Endothelial cell of umbilical vein (primary cell): Measurements from ENCODE around the gene S100A5. TPM values are rescaled to one million over a fixed set of nuclear protein-coding genes. Genes with fewer than 3 reads are reported as not detected.
"Not testable (repeated sequence)": the region's sequence is repeated elsewhere in the genome, so short reads cannot be mapped to it uniquely, and the experiment has no call there.

Experiments
- BruUV-seq: library from RNA; stranded (reverse); fragments of 400-500 nt; replicated peaks from 2 replicates; lab custom pipeline; 2021; lab: Mats Ljungman, UMichigan
- CTCF ChIA-PET: fragments of 300-600, 350-600 bp; sonication (Branson Sonifier 250); formaldehyde crosslinking; loops from one replicate; lab custom pipeline; 2021; ENCODE audit warnings: antibody characterized with exemption, inconsistent platforms; lab: Charles Lee
- POLR2A ChIA-PET: fragments of 300-600, 350-600 bp; sonication (Branson Sonifier 250); formaldehyde crosslinking; loops from one replicate; lab custom pipeline; 2021; ENCODE audit warnings: antibody characterized with exemption, inconsistent platforms; lab: Charles Lee
- DNase-seq: peaks from one replicate; pipeline ENCODE4 v3.0.0-alpha.2; 2011; ENCODE audit warnings: low read depth, low spot score
- FAIRE-seq: peaks from 2 replicates; lab custom pipeline; 2011; peaks lifted over from hg19 to GRCh38; lab: Jason Lieb, UNC
- H2AFZ ChIP-seq: 2 replicates; pipeline ENCODE4 v1.6.0; 2012; ENCODE audit warnings: low read depth, low read length, control low read depth, inconsistent platforms
- H3K27ac ChIP-seq: 2 replicates; pipeline ENCODE4 v1.5.1; 2011; ENCODE audit warnings: low read depth, mild to moderate bottlenecking, control low read depth, low read length, moderate library complexity; ENCODE audit not compliant: insufficient read depth
- H3K27me3 ChIP-seq, 2 experiments: 2 replicates each; pipeline versions ENCODE4 v1.6.0 to v1.6.1; 2011; ENCODE audit warnings: low read length in 2 of 2, mixed read lengths in 1 of 2; ENCODE audit not compliant: control insufficient read depth in 2 of 2, insufficient read depth in 2 of 2
- H3K36me3 ChIP-seq, 2 experiments: 2 replicates in 1 of 2; 3 replicates in 1 of 2; pipeline ENCODE4 v1.5.1; 2011; ENCODE audit warnings: low read length in 2 of 2, mild to moderate bottlenecking in 1 of 2, moderate library complexity in 1 of 2; ENCODE audit not compliant: control insufficient read depth in 2 of 2, insufficient read depth in 2 of 2; ENCODE audit errors: extremely low read depth in 1 of 2
- H3K4me1 ChIP-seq: 3 replicates; pipeline ENCODE4 v1.5.1; 2011; ENCODE audit warnings: mild to moderate bottlenecking, low read length; ENCODE audit not compliant: control insufficient read depth, insufficient read depth; ENCODE audit errors: extremely low read depth
- H3K4me2 ChIP-seq: 2 replicates; pipeline ENCODE4 v1.6.1; 2011; ENCODE audit warnings: low read length, control low read depth, mixed read lengths; ENCODE audit not compliant: insufficient read depth
- H3K4me3 ChIP-seq, 3 experiments: fragments of 200-600 bp in 1 of 3; sonication (generic), shearing (Covaris generic) in 1 of 3; replicated peaks in 1 of 3; 2 replicates each; pipeline ENCODE4 v1.5.1; 2011 to 2016; ENCODE audit warnings: control low read depth in 3 of 3, low read length in 3 of 3, mild to moderate bottlenecking in 2 of 3, inconsistent platforms in 1 of 3, low read depth in 1 of 3, moderate library complexity in 1 of 3; ENCODE audit not compliant: insufficient read depth in 1 of 3
- H3K79me2 ChIP-seq: 2 replicates; pipeline ENCODE4 v1.6.0; 2012; ENCODE audit warnings: low read length, inconsistent platforms; ENCODE audit not compliant: control insufficient read depth, insufficient read depth
- H3K9ac ChIP-seq: replicated peaks from 2 replicates; pipeline ENCODE3; 2011; ENCODE audit warnings: low read length, control low read depth; ENCODE audit not compliant: insufficient read depth; ENCODE audit errors: extremely low read depth
- H3K9me1 ChIP-seq: replicated peaks from 3 replicates; pipeline ENCODE4 v1.6.0; 2011; ENCODE audit warnings: mild to moderate bottlenecking, low read length; ENCODE audit not compliant: control insufficient read depth, insufficient read depth; ENCODE audit errors: extremely low read depth
- H3K9me3 ChIP-seq: replicated peaks from 2 replicates; pipeline ENCODE4 v1.5.1; 2012; ENCODE audit warnings: low read length, inconsistent platforms; ENCODE audit not compliant: control insufficient read depth, insufficient read depth
- H4K20me1 ChIP-seq: replicated peaks from 2 replicates; pipeline ENCODE3; 2011; ENCODE audit warnings: mild to moderate bottlenecking, low read length; ENCODE audit not compliant: control insufficient read depth, insufficient read depth; ENCODE audit errors: extremely low read depth
- EZH2 ChIP-seq: IDR thresholded peaks from 2 replicates; pipeline ENCODE4 v1.6.1; 2012; ENCODE audit warnings: borderline replicate concordance, low read depth, mild to moderate bottlenecking, moderate library complexity, low read length, inconsistent platforms; ENCODE audit not compliant: severe bottlenecking
- FOS ChIP-seq: IDR thresholded peaks from 2 replicates; pipeline ENCODE4 v1.6.1; 2011; ENCODE audit warnings: mild to moderate bottlenecking, low read length, moderate library complexity, borderline replicate concordance; ENCODE audit not compliant: insufficient read depth
- GATA2 ChIP-seq: IDR thresholded peaks from 2 replicates; pipeline ENCODE4 v1.7.0; 2011; ENCODE audit warnings: low read depth, mild to moderate bottlenecking, moderate library complexity, mixed read lengths, low read length; ENCODE audit not compliant: insufficient read length, insufficient read depth
- JUN ChIP-seq: IDR thresholded peaks from 2 replicates; pipeline ENCODE4 v1.6.1; 2011; ENCODE audit warnings: borderline replicate concordance, low read depth; ENCODE audit not compliant: insufficient read length, insufficient read depth
- MAX ChIP-seq: IDR thresholded peaks from 2 replicates; pipeline ENCODE4 v1.6.1; 2011; ENCODE audit not compliant: insufficient read depth, insufficient read length
- MYC ChIP-seq: IDR thresholded peaks from one replicate; pipeline ENCODE4 v1.6.1; 2011; ENCODE audit warnings: mild to moderate bottlenecking, low read depth, low read length
- POLR2A ChIP-seq: IDR thresholded peaks from 2 replicates; pipeline ENCODE4 v1.6.1; 2012; ENCODE audit warnings: low read depth, mild to moderate bottlenecking, control low read depth, low read length
- POLR2AphosphoS5 ChIP-seq: IDR thresholded peaks from 2 replicates; pipeline ENCODE4 v1.6.1; 2012; ENCODE audit warnings: low read depth, mild to moderate bottlenecking, control low read depth, low read length, moderate library complexity; ENCODE audit not compliant: insufficient read depth
- dilution Hi-C: fragments of 300-500 bp; cut with MboI; formaldehyde crosslinking; loops from one replicate; pipeline ENCODE4 v1.15.0; 2019; ENCODE audit warnings: low sequenced_read_pairs; ENCODE audit not compliant: extremely low pct_ligation_motif_present
- intact Hi-C: fragments of 100-400 bp; cut with micrococcal nuclease; formaldehyde crosslinking; loops from one replicate; pipeline ENCODE4 v1.10.0; 2022
- polyA plus RNA-seq, 4 experiments: library from polyadenylated mRNA; depleted of rRNA in 3 of 4; stranded (reverse) in 3 of 4; unstranded in 1 of 4; fragments of >200 nt; gene quantifications; 2 replicates each; pipeline versions ENCODE4 v1.2.1 to v1.2.3, GENCODE V29; 2011 to 2012; ENCODE audit warnings: missing spikeins in 1 of 4
- total RNA-seq: library from RNA; stranded (reverse); gene quantifications from 2 replicates; pipeline ENCODE4 v1.2.3, GENCODE V29; 2021
- TF ChIP-seq, protein P1 (sequence below), 2 donors: IDR thresholded peaks; 1 replicate in 1 of 2; 2 replicates in 1 of 2; pipeline ENCODE4 v1.5.1; 2011; ENCODE audit warnings: low read length in 2 of 2, mild to moderate bottlenecking in 2 of 2, moderate library complexity in 2 of 2, control low read depth in 1 of 2, inconsistent platforms in 1 of 2, low read depth in 1 of 2; ENCODE audit not compliant: insufficient read depth in 1 of 2; ENCODE audit errors: extremely low read depth in 1 of 2

Gene S100A5
- total and polyA plus RNA-seq, 2 donors (not counting 3 experiments of a cell fraction or from before 2014, with no cell fraction given), result not detected

GRCh38 chr1:153577138-153577537 is 36.4 kb upstream of the S100A5 start:
- no peaks in the 10 kb centered on the region for H3K79me2 ChIP-seq
- no peaks in the 10 kb centered on the region for H3K9me3 ChIP-seq
- no peak overlapping the region for H3K9ac ChIP-seq
- no peaks in the 10 kb centered on the region for H3K27me3 ChIP-seq
- no peaks in the 10 kb centered on the region for H4K20me1 ChIP-seq
- H2AFZ ChIP-seq, result no peak overlapping the region
- no peaks in the 10 kb centered on the region for H3K36me3 ChIP-seq
- TF ChIP-seq EZH2 (no peak), JUN (no peak), POLR2A (no peak), GATA2 (no peak), POLR2AphosphoS5 (no peak), MAX (no peak), MYC (no peak), FOS (no peak)
- TF ChIP-seq, protein P1, sequence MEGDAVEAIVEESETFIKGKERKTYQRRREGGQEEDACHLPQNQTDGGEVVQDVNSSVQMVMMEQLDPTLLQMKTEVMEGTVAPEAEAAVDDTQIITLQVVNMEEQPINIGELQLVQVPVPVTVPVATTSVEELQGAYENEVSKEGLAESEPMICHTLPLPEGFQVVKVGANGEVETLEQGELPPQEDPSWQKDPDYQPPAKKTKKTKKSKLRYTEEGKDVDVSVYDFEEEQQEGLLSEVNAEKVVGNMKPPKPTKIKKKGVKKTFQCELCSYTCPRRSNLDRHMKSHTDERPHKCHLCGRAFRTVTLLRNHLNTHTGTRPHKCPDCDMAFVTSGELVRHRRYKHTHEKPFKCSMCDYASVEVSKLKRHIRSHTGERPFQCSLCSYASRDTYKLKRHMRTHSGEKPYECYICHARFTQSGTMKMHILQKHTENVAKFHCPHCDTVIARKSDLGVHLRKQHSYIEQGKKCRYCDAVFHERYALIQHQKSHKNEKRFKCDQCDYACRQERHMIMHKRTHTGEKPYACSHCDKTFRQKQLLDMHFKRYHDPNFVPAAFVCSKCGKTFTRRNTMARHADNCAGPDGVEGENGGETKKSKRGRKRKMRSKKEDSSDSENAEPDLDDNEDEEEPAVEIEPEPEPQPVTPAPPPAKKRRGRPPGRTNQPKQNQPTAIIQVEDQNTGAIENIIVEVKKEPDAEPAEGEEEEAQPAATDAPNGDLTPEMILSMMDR (IDR thresholded peaks at IDR 0.05; ENCODE audit: extremely low read depth in 1 of 2, insufficient read depth in 1 of 2, low read depth in 1 of 2, low read length in 2 of 2), result no peak
- H3K4me3 ChIP-seq, result no peak overlapping the region
- no peak for FAIRE-seq
- dilution Hi-C loops (no loop called here), intact Hi-C loops (no loop called here)
- H3K9me1 ChIP-seq, result no peaks in the 10 kb centered on the region
- no peak overlapping the region for H3K4me2 ChIP-seq
- no TSS peak for BruUV-seq
- DNase-seq, result no peak
- ChIA-PET POLR2A (interaction anchor here (0.8 to 0.9 kb wide), 2 partner anchors 29 to 50 kb away, joined by 5 to 6 read pairs; partner anchors contain the start of gene S100A13), CTCF (interaction anchor here (0.9 to 2.0 kb wide), 8 partner anchors 8 to 57 kb away, joined by 3 to 8 read pairs (median 6); partner anchors contain the start of gene S100A13)
- no peak overlapping the region for H3K27ac ChIP-seq
- H3K4me1 ChIP-seq, result peaks cover 3% of the 10 kb centered on the region

DNA sequence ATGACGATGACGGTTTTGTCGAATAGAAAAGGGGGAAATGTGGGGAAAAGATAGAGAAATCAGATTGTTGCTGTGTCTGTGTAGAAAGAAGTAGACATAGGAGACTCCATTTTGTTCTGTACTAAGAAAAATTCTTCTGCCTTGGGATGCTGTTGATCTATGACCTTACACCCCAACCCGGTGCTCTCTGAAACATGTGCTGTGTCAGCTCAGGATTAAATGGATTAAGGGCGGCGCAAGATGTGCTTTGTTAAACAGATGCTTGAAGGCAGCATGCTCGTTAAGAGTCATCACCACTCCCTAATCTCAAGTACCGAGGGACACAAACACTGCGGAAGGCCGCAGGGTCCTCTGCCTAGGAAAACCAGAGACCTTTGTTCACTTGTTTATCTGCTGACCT is 34.8 kb upstream of the S100A5 start:
- H3K9ac ChIP-seq, H2AFZ ChIP-seq, POLR2A ChIA-PET, H3K27me3 ChIP-seq, H3K9me3 ChIP-seq, H3K36me3 ChIP-seq, H3K27ac ChIP-seq, dilution Hi-C loops, H3K4me3 ChIP-seq, BruUV-seq, H3K4me2 ChIP-seq, H3K9me1 ChIP-seq, DNase-seq, H3K79me2 ChIP-seq, intact Hi-C loops, H4K20me1 ChIP-seq, FAIRE-seq, H3K4me1 ChIP-seq: not testable (repeated sequence)
- CTCF ChIA-PET, result interaction anchor here (1.2 kb wide), 1 partner anchor 52 kb away, joined by 6 read pairs; the partner anchor contains the start of gene S100A13

DNA sequence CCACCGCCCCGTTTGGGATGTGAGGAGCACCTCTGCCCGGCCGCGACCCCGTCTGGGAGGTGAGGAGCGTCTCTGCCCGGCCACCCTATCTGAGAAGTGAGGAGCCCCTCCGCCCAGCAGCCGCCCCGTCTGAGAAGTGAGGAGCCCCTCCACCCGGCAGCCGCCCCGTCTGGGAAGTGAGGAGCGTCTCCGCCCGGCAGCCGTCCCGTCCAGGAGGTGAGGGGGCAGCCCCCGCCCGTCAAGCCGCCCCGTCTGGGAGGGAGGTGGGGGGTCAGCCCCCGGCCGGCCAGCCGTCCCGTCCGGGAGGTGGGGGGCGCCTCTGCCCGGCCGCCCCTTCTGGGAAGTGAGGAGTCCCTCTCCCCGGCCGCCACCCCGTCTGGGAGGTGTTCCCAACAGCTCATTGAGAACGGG is 34.4 kb upstream of the S100A5 start:
- H3K79me2 ChIP-seq, H3K4me1 ChIP-seq, H3K9me1 ChIP-seq, FAIRE-seq, H3K27me3 ChIP-seq, H3K4me3 ChIP-seq, H3K9ac ChIP-seq, H3K9me3 ChIP-seq, intact Hi-C loops, H2AFZ ChIP-seq, H3K36me3 ChIP-seq, dilution Hi-C loops, H3K27ac ChIP-seq, H4K20me1 ChIP-seq, H3K4me2 ChIP-seq, BruUV-seq, POLR2A ChIA-PET, DNase-seq, CTCF ChIA-PET: not testable (repeated sequence)
